ENCODE results near the gene CHI3L2. TPM values are rescaled to one million over a fixed set of nuclear protein-coding genes. Genes with fewer than 3 reads are reported as not detected.

CHI3L2 gene
- total and polyA plus RNA-seq, 9 of the 15 experiments (the other 6 are each of a cell fraction or from before 2014, with no cell fraction given) = 0.07 to 0.27 (median 0.15) TPM; not detected in 6

DNA sequence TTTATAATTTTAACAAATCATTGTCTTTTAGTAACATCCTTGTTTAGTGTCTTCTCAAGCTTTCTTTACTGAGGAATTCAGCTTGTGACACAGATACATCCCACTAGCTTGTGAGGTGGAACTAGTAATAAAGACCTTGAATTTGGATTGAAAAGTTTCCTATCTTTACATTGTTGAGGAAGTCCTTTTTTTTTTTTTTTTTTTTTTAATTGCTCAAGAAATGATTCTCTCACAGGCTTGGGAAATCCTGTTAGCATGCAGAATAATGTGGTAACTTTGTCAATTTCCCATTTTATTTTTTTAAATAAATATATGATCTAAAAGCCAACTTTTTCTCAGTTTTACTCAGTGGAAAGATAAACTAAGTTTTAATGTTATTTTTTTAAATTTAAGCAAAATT, 42.9 kb upstream of the CHI3L2 start:
- ChIA-PET CTCF (ENCODE audit: low intra/inter-chr PET ratio) (no interaction called here), POLR2A (interaction anchor here (0.7 kb wide), 1 partner anchor 8 kb away, joined by 3 read pairs; no protein-coding TSS in a partner anchor)
- no peaks in the 10 kb centered on the region for H3K4me1 ChIP-seq (replicated peaks in 1 of 2; ENCODE audit: control insufficient read depth in 2 of 2, insufficient read depth in 2 of 2, low read length in 2 of 2)
- intact Hi-C loops (cut with micrococcal nuclease) (no loop called here), in situ Hi-C loops (cut with MboI) (no loop called here)
- no peaks in the 10 kb centered on the region for H4K20me1 ChIP-seq (replicated peaks; ENCODE audit: control insufficient read depth, insufficient read depth, low read length)
- no peak overlapping the region for H3K4me3 ChIP-seq
- H3K27ac ChIP-seq (ENCODE audit: extremely low read depth, low read depth, low read length) = no peak overlapping the region
- no peaks in the 10 kb centered on the region for H3K9me3 ChIP-seq (replicated peaks; ENCODE audit: control insufficient read depth, insufficient read depth, low read depth, low read length)
- peaks cover 60% of the 10 kb centered on the region for H3K36me3 ChIP-seq (ENCODE audit: control insufficient read depth, insufficient read depth, low read length)
- FAIRE-seq (no peak), ATAC-seq (no peak), DNase-seq (ENCODE audit: extremely low read depth in 1 of 4, low spot score in 3 of 4) (no peak)
- no peak overlapping the region for H3K9ac ChIP-seq (ENCODE audit: insufficient read depth in 1 of 2, low read depth in 2 of 2, low read length in 2 of 2)
- H3K27me3 ChIP-seq (ENCODE audit: control insufficient read depth in 2 of 2, insufficient read depth in 2 of 2, low read length in 2 of 2) = no peaks in the 10 kb centered on the region
- no peaks in the 10 kb centered on the region for H3K9me1 ChIP-seq (ENCODE audit: control insufficient read depth, insufficient read depth, low read length)
- no peak for TF ChIP-seq KLF6 (CRISPR knock-in tag; IDR thresholded peaks at IDR 0.05; ENCODE audit: borderline replicate concordance)
- H2AFZ ChIP-seq (ENCODE audit: low read depth, low read length) = no peak overlapping the region
- H3K79me2 ChIP-seq (ENCODE audit: control insufficient read depth, insufficient read depth, low read length) = no peaks in the 10 kb centered on the region
- H3K4me2 ChIP-seq (ENCODE audit: insufficient read depth, low read length) = no peak overlapping the region
- no TSS peak for BruUV-seq (replicated peaks)

DNA sequence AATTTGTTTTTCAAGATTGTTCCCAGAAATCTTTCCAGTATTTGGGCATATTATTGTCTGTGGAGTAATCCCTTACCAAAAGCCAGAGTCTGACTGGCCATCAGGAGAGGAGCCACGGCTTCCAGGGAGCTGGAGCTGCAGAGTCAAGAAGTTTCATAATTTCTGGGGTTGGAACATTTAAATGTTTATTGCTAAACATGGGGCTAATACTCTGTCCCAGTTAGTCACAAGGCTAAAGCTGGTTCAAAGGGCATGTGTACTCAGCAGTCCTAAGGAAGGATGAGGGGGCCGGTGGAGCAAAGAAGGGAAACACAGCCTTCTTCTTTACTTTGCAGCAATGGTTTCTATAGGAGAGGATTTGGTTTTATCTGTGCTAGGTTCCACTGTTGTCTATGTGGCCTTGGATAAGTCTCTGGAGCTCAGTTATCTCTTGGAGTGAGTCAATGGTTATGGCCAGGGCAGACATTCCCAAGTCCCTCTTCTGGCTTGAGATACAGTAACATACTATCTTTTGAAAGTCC, 36.5 kb upstream of the CHI3L2 start:
- H3K4me1 ChIP-seq (replicated peaks in 1 of 2; ENCODE audit: control insufficient read depth in 2 of 2, insufficient read depth in 2 of 2, low read length in 2 of 2) = peaks cover 0 to 5% of the 10 kb centered on the region in 2 experiments; a peak in 3 of 5 replicates
- 47% methylated on average over 2 of the region's 2 CpGs for WGBS (ENCODE audit: insufficient coverage, low coverage, missing lambda C conversion rate)
- CTCF ChIA-PET (ENCODE audit: low intra/inter-chr PET ratio) = no interaction called here
- H3K4me3 ChIP-seq = no peak overlapping the region
- no peak overlapping the region for H3K27ac ChIP-seq (ENCODE audit: extremely low read depth, low read depth, low read length)
- POLR2A ChIA-PET = interaction anchor here (0.6 to 1.0 kb wide), 5 partner anchors 8 to 67 kb away, joined by 3 to 8 read pairs (median 3); no protein-coding TSS in a partner anchor
- no peak for DNase-seq (ENCODE audit: extremely low read depth in 1 of 4, low spot score in 3 of 4)
- H3K9me1 ChIP-seq (ENCODE audit: control insufficient read depth, insufficient read depth, low read length) = no peaks in the 10 kb centered on the region
- H3K36me3 ChIP-seq (ENCODE audit: control insufficient read depth, insufficient read depth, low read length) = peaks cover 24% of the 10 kb centered on the region
- BruUV-seq (replicated peaks) = no TSS peak
- no peaks in the 10 kb centered on the region for H3K79me2 ChIP-seq (ENCODE audit: control insufficient read depth, insufficient read depth, low read length)
- in situ Hi-C loops (cut with MboI) (no loop called here), intact Hi-C loops (cut with micrococcal nuclease) (no loop called here)
- no peaks in the 10 kb centered on the region for H3K9me3 ChIP-seq (replicated peaks; ENCODE audit: control insufficient read depth, insufficient read depth, low read depth, low read length)
- ATAC-seq = peak; percentile 15
- no peak overlapping the region for H3K4me2 ChIP-seq (ENCODE audit: insufficient read depth, low read length)
- no peak overlapping the region for H3K9ac ChIP-seq (ENCODE audit: insufficient read depth in 1 of 2, low read depth in 2 of 2, low read length in 2 of 2)
- H4K20me1 ChIP-seq (replicated peaks; ENCODE audit: control insufficient read depth, insufficient read depth, low read length) = no peaks in the 10 kb centered on the region
- FAIRE-seq = no peak
- H3K27me3 ChIP-seq (ENCODE audit: control insufficient read depth in 2 of 2, insufficient read depth in 2 of 2, low read length in 2 of 2) = no peaks in the 10 kb centered on the region
- no peak overlapping the region for H2AFZ ChIP-seq (ENCODE audit: low read depth, low read length)
- TF ChIP-seq, protein P1, sequence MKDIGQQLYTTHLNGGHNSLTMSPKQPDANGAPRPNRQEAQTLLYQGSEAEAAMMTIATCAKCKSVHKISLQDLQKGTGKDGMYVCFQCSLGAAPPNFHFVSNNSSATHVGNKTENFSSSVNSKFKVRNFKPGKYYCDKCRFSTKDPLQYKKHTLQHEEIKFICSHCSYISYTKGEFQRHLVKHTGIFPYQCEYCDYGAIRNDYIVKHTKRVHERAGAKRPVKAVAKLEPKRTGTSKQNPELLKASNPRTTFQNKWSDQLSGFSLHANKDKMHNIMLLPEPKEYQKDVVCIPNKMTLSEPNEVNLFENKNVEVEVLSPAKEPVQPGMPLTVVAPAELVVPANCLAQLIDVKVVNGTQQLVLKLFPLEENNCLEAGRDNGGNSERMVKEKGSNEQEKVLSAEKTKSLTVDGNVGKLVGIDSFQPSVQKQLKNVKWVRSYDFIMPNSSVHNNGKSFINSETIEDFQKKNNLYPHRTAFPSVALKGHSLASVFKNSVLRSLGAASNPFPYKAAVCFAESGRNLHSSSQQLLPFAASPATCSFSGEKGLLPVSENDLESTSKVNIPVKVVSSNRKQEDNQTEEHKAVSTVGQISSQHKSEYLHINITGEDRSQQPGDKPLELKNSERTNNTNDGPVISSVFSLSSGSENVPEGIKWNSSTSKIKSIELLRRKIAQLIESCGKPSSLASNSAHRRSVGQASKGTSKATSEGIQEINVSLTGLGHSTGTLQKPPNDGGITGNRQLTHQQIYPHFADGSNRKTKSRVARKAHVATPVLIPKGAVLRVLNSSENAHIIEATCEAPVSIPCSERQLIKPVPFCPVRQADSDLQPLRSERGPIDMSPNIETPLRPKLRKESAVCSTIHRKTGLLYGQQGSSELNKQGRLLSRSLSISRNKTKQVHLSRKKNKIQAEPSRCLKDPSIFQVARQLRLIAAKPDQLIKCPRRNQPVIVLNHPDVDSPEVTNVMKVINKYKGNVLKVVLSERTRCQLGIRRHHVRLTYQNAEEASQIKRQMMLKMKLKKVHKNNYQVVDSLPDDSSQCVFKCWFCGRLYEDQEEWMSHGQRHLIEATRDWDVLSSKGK (CRISPR knock-in tag; IDR thresholded peaks at IDR 0.05) = no peak
- no peak for TF ChIP-seq NCOA1 (IDR thresholded peaks at IDR 0.05; ENCODE audit: low read depth)
- TF ChIP-seq HLTF (IDR thresholded peaks at IDR 0.05) = no peak
- TF ChIP-seq ZFPM2 (CRISPR knock-in tag; IDR thresholded peaks at IDR 0.05) = no peak
- TF ChIP-seq TCFL5 (CRISPR knock-in tag; conservative IDR thresholded peaks at IDR 0.05) = no peak
- no peak for TF ChIP-seq ZNF444 (CRISPR knock-in tag; IDR thresholded peaks at IDR 0.05)
- TF ChIP-seq TRIM28 (IDR thresholded peaks at IDR 0.05) = no peak
- TF ChIP-seq ATF7 (IDR thresholded peaks at IDR 0.05) = no peak
- TF ChIP-seq, protein P2, sequence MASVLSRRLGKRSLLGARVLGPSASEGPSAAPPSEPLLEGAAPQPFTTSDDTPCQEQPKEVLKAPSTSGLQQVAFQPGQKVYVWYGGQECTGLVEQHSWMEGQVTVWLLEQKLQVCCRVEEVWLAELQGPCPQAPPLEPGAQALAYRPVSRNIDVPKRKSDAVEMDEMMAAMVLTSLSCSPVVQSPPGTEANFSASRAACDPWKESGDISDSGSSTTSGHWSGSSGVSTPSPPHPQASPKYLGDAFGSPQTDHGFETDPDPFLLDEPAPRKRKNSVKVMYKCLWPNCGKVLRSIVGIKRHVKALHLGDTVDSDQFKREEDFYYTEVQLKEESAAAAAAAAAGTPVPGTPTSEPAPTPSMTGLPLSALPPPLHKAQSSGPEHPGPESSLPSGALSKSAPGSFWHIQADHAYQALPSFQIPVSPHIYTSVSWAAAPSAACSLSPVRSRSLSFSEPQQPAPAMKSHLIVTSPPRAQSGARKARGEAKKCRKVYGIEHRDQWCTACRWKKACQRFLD (CRISPR knock-in tag; IDR thresholded peaks at IDR 0.05) = no peak
- no peak for TF ChIP-seq ZNF707 (CRISPR knock-in tag; conservative IDR thresholded peaks at IDR 0.05)
